Measurements from ENCODE around the gene BTF3L4.
A peak's percentile ranks its signal among the peaks of the same experiment; 100 is the strongest.

Gene BTF3L4

GRCh38 chr1:52032124-52032784 lies 23.8 kb upstream of the BTF3L4 start:
- TF ChIP-seq, protein P1, sequence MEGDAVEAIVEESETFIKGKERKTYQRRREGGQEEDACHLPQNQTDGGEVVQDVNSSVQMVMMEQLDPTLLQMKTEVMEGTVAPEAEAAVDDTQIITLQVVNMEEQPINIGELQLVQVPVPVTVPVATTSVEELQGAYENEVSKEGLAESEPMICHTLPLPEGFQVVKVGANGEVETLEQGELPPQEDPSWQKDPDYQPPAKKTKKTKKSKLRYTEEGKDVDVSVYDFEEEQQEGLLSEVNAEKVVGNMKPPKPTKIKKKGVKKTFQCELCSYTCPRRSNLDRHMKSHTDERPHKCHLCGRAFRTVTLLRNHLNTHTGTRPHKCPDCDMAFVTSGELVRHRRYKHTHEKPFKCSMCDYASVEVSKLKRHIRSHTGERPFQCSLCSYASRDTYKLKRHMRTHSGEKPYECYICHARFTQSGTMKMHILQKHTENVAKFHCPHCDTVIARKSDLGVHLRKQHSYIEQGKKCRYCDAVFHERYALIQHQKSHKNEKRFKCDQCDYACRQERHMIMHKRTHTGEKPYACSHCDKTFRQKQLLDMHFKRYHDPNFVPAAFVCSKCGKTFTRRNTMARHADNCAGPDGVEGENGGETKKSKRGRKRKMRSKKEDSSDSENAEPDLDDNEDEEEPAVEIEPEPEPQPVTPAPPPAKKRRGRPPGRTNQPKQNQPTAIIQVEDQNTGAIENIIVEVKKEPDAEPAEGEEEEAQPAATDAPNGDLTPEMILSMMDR (IDR thresholded peaks at IDR 0.05; ENCODE audit: insufficient read depth, low read depth, low read length, missing control alignments), result no peak
- peak; percentile 58 for DNase-seq (ENCODE audit: low read depth)
- peak overlapping the region; percentile 82 for H3K4me3 ChIP-seq (ENCODE audit: low read depth, low read length)

- peak; percentile 85 for DNase-seq (ENCODE audit: low read depth)
- TF ChIP-seq, protein P1 (IDR thresholded peaks at IDR 0.05; ENCODE audit: insufficient read depth, low read depth, low read length, missing control alignments), result no peak
- H3K4me3 ChIP-seq (ENCODE audit: low read depth, low read length), result peak overlapping the region; percentile 82
These were observed 23.3 kb upstream of the BTF3L4 start for GRCh38 chr1:52032785-52033131.

DNA sequence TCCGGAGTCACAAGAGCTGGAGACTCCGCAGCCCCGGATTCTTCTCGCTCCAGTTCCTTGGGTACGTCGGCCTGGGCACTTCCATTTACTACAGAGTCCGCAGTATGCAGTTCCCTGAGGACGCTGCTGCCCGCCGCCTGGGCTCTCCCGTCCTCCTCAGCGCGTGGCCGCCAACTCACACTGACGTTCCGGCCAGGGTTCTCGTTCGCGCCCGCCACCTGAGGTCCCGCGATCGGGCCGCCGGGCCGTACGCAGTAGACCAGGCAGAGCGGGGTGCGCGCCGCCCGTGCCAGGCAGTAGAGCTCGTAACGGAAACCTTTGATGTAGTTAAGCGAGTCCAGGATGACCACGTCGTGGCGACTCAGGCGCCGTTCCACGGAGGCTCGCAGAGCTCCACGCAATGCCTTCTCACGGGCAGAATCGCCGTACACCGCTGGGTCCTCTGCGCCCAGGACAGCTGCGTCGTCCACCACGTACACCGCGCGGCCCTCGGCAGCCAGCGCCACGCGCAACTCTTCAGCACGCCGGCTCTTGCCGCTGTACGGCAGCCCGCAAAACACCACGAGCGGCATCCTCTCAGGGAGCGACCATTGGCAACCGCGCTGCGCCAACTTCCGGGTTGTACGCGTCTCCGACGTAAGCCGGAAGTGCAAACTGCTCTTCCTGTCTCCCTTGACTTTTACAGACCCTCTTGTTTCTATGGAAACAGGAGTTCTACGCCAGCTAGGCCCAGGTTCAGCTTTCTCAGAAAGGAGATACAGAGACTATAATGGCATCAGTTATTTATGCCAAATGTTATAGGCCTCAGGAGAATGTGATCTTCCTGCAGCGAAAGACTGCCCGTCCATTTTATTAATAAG lies 22.7 kb upstream of the BTF3L4 start, which contains the start of gene KTI12:
KTI12 (minus strand) TSS at position 621 of the 860 bp plus-strand sequence; CDS start at position 572, 49 bp downstream.
- peak; percentile 94 for DNase-seq (ENCODE audit: low read depth)
- peak within 1 kb of the TSS; percentile 82 for H3K4me3 ChIP-seq (ENCODE audit: low read depth, low read length)
- TF ChIP-seq, protein P1 (IDR thresholded peaks at IDR 0.05; ENCODE audit: insufficient read depth, low read depth, low read length, missing control alignments), result no peak

DNA sequence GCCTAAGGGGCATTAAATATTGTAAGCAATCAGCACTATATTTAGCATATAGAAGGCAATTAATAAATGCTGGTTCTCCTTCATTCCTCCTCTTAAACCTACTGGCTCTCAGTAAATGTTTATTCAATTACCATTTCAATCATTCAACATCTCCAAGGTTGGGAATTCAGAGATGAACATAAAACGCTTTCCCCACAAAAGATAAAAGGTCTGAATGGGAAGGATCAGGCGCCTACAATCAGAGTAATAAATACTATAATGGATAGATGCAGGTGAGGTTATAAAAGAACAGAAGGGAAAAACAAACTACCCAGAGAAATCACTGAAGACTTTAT lies 22.1 kb upstream of the BTF3L4 start:
- H3K4me3 ChIP-seq (ENCODE audit: low read depth, low read length), result peak overlapping the region; percentile 82
- TF ChIP-seq, protein P1 (IDR thresholded peaks at IDR 0.05; ENCODE audit: insufficient read depth, low read depth, low read length, missing control alignments), result no peak
- no peak for DNase-seq (ENCODE audit: low read depth)

GRCh38 chr1:52037402-52037814 lies 18.7 kb upstream of the BTF3L4 start:
- no peak overlapping the region for H3K4me3 ChIP-seq (ENCODE audit: low read depth, low read length)
- TF ChIP-seq, protein P1 (IDR thresholded peaks at IDR 0.05; ENCODE audit: insufficient read depth, low read depth, low read length, missing control alignments), result no peak
- no peak for DNase-seq (ENCODE audit: low read depth)

DNA sequence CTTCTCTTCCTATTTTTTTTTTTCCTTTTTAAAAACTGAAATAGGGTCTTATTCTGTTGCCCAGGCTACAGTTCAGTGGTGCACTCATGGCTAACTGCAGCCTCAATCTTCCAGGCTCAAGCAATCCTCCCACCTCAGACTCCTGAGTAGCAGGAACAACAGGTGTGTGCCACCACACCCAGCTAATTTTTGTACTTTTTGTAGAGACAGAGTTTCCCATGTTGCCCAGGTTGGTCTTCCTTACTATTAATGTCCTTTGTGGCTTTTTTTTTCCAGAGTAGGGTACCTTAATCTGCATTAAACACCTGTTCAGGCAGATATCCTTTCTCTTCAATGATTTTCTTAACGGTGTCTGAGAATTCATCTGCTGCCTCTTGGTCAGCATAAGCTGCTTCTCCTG lies 18.2 kb upstream of the BTF3L4 start:
- no peak overlapping the region for H3K4me3 ChIP-seq (ENCODE audit: low read depth, low read length)
- TF ChIP-seq, protein P1 (IDR thresholded peaks at IDR 0.05; ENCODE audit: insufficient read depth, low read depth, low read length, missing control alignments), result no peak
- no peak for DNase-seq (ENCODE audit: low read depth)

All from GM12865 (cell line).